A549 (cell line): ENCODE measurements around the gene SLC29A4.
"Not testable (repeated sequence)": the region's sequence is repeated elsewhere in the genome, so short reads cannot be mapped to it uniquely, and the experiment has no call there.

Experiments used
- CTCF ChIP-seq: fragments of >200 bp; sonication (Bioruptor Twin); formaldehyde crosslinking; IDR thresholded peaks from 3 replicates; pipeline ENCODE4 v1.5.1; 2016
- EP300 ChIP-seq, 2 experiments: fragments of >200 bp; sonication (Bioruptor Twin); formaldehyde crosslinking; IDR thresholded peaks; 2 replicates in 1 of 2; 3 replicates in 1 of 2; pipeline ENCODE4 v1.6.1; 2016 to 2017
- SREBF2 ChIP-seq: fragments of 450-650 bp; IDR thresholded peaks from 2 replicates; pipeline ENCODE4 v1.6.1; 2014; ENCODE audit warnings: mild to moderate bottlenecking, moderate library complexity

- not testable (repeated sequence) for TF ChIP-seq EP300 (IDR thresholded peaks at IDR 0.05); CTCF; SREBF2
Measured at GRCh38 chr7:5323800-5324781, 41.3 kb downstream of the SLC29A4 start.
